Right lobe of liver (tissue), 4 donors: ENCODE results near the gene CACNB4.

Experiments
- POLR2A ChIP-seq: fragments of 450-650 bp; IDR thresholded peaks from one replicate; pipeline ENCODE4 v1.6.1; 2017; ENCODE audit warnings: antibody characterized with exemption, mild to moderate bottlenecking
- TF ChIP-seq, protein P1 (sequence below), 4 donors: fragments of 200-600 bp in 3 of 4; fragments of 450-650 bp in 1 of 4; IDR thresholded peaks; one replicate each; pipeline versions ENCODE4 v1.5.1 to v1.8.0; 2016 to 2022; ENCODE audit warnings: antibody characterized with exemption in 4 of 4, mild to moderate bottlenecking in 2 of 4
- donor health status: DM: no; HTN: no; CAD: no.
- donor health status: DM: no; HTN: no; CAD: no.
- donor health status: DM: no; HTN: yes; CAD: no.

DNA sequence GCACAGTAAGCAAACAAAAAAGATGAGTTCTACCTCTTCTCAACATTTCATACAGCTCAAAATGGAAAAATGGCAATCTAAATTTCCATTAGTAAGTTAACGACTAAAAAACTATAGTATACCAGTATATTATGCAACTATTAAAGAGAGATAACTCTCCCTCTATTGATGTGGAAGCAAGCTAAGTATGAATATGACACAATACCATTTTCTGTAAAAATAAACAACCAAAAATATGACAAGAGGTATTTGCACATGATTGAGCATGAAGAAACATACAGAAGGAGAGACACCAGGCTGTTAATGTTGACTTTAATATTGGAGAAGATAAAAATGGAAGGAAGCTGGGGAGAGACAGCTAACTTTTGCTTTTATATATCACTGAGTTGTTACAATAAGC is 167.1 kb downstream of the CACNB4 start:
- TF ChIP-seq, protein P1, sequence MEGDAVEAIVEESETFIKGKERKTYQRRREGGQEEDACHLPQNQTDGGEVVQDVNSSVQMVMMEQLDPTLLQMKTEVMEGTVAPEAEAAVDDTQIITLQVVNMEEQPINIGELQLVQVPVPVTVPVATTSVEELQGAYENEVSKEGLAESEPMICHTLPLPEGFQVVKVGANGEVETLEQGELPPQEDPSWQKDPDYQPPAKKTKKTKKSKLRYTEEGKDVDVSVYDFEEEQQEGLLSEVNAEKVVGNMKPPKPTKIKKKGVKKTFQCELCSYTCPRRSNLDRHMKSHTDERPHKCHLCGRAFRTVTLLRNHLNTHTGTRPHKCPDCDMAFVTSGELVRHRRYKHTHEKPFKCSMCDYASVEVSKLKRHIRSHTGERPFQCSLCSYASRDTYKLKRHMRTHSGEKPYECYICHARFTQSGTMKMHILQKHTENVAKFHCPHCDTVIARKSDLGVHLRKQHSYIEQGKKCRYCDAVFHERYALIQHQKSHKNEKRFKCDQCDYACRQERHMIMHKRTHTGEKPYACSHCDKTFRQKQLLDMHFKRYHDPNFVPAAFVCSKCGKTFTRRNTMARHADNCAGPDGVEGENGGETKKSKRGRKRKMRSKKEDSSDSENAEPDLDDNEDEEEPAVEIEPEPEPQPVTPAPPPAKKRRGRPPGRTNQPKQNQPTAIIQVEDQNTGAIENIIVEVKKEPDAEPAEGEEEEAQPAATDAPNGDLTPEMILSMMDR (IDR thresholded peaks at IDR 0.05) = no peak
- no peak for TF ChIP-seq POLR2A
